MM.1S (cell line): Measurements from ENCODE around the gene SLC37A3.

Source experiments
- CTCF ChIP-seq: fragments of 300-600 bp; sonication (generic); IDR thresholded peaks from 2 replicates; pipeline ENCODE4 v1.5.1; 2016; ENCODE audit warnings: antibody characterized with exemption, low read length, mixed read lengths
- EZH2 ChIP-seq: fragments of 300-600 bp; sonication (generic); optimal IDR thresholded peaks from 2 replicates; pipeline ENCODE3; 2017; ENCODE audit warnings: low read depth, mild to moderate bottlenecking, antibody characterized with exemption, low read length, mixed read lengths

GRCh38 chr7:140284062-140284461, 114.3 kb downstream of the SLC37A3 start:
- no peak for TF ChIP-seq CTCF
- TF ChIP-seq EZH2, result no peak
